Activated T-helper 1 cell treated with anti-CD3 and anti-CD28 coated beads, Interleukin-12 subunit alpha, Interleukin-12 subunit beta, Interleukin-2, Interleukin-4 antibody, amounts not matched to agents 30 ng/mL and 10 ng/mL and 1 ng/mL, durations not matched to agents 14 hours and 24 hours and 36 hours (primary cell): ENCODE data around the gene C16orf74. TPM values are rescaled to one million over a fixed set of nuclear protein-coding genes. Genes with fewer than 3 reads are reported as not detected.

Source experiments
- DNase-seq: peaks from one replicate; pipeline ENCODE4 v3.0.0; 2021; ENCODE audit warnings: low spot score
- H3K27ac Mint-ChIP-seq: one replicate; pipeline ENCODE4 v1.8.0; 2021; ENCODE audit warnings: mild to moderate bottlenecking, mixed read lengths
- H3K27me3 Mint-ChIP-seq: one replicate; pipeline ENCODE4 v1.8.0; 2022; ENCODE audit warnings: mild to moderate bottlenecking, moderate library complexity, mixed read lengths; ENCODE audit not compliant: insufficient read depth
- H3K36me3 Mint-ChIP-seq: one replicate; pipeline ENCODE4 v1.8.0; 2021; ENCODE audit warnings: low read depth, mixed read lengths
- H3K4me1 Mint-ChIP-seq: one replicate; pipeline ENCODE4 v1.8.0; 2021; ENCODE audit warnings: low read depth, mixed read lengths
- H3K4me3 Mint-ChIP-seq: one replicate; pipeline ENCODE4 v1.8.0; 2021; ENCODE audit warnings: mild to moderate bottlenecking, moderate library complexity, mixed read lengths
- H3K9me3 Mint-ChIP-seq: one replicate; pipeline ENCODE4 v1.8.0; 2021; ENCODE audit warnings: mixed read lengths
- intact Hi-C: fragments of 100-400 bp; cut with micrococcal nuclease; formaldehyde crosslinking; loops from one replicate; pipeline ENCODE4 v1.15.1; 2024
- total RNA-seq: library from RNA; stranded (reverse); gene quantifications from 2 replicates; pipeline ENCODE4 v1.2.3, GENCODE V29; 2022

C16orf74 gene
- total RNA-seq, 1 donor from 2014 or later = not detected

DNA sequence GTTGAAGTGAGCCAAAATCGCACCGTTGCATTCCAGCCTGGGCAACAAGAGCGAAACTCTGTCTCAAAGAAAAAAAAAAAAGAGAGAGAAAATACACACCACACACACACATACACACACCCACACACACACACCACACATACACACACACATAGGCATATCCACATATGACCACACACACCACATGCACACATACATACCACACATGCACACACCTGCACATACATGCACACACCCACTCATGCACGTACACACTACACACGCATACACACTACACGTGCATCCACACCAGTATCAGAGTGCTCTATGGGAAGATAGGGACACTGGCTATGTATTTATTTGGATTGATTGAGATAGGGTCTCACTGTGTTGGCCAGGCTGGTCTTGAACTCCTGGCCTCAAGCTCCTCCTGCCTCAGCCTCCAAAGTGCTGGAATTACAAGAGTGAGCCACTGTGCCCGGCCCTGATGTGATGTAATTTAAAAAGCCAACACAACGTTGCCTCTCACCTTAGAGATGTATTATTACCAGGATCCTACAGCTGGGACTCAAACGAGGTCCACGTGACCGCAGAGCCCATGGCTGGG is 44.4 kb downstream of the C16orf74 start:
- Mint-ChIP-seq H3K36me3 (no peaks in the 10 kb centered on the region), H3K4me3 (no peak overlapping the region), H3K4me1 (no peaks in the 10 kb centered on the region), H3K27me3 (peaks cover 5% of the 10 kb centered on the region), H3K9me3 (no peaks in the 10 kb centered on the region), H3K27ac (no peak overlapping the region)
- no peak for DNase-seq
- intact Hi-C loops = no loop called here

DNA sequence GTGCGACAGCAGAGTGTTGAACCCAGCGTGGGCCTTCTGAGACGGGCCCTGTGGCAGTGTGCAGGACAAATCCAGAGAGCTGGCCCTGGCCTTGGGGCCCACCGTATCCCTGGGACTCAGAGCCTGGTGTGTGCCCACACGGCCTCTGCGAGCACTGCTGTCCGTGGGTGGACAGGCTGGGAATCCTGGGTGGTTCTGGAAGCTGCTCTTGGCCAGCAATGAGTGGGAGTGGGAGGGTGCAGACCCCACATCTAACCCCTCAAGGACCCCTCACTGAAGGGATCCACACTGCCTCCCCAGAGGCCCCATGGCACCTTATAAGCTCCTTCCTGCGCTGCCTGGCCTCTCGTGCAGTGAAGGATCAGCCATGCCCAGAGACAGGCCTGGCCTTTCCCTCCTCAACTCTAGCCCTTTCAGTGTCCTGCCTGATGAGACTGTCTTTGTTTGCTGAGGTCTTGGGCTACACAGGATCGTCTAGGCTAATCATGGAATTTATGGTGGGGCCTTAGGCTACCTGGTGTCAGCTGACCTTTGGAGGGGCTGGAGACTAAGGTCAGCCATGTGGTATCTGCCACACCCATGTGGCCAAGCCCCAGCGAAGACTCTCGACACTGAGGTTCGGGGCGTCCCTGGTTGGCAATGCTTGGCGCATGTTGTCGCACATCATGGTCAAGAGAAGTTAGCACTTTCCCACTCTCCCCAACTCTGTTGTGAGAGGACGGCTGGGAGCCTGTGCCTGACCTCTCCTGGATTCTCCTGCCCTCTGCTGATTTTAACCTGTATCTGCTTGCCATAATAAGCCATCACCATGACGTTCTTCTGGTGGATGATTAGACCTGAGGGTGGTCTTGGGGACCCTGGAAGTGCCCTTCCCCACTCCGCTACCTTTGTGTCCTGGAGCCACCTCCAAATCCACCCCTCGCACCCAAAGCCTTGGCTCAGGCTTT is 45.7 kb downstream of the C16orf74 start:
- no peaks in the 10 kb centered on the region for H3K9me3 Mint-ChIP-seq
- intact Hi-C loops = no loop called here
- no peak overlapping the region for H3K4me3 Mint-ChIP-seq
- H3K27me3 Mint-ChIP-seq = peaks cover 5% of the 10 kb centered on the region
- DNase-seq = no peak
- no peak overlapping the region for H3K27ac Mint-ChIP-seq
- no peaks in the 10 kb centered on the region for H3K36me3 Mint-ChIP-seq
- no peaks in the 10 kb centered on the region for H3K4me1 Mint-ChIP-seq

DNA sequence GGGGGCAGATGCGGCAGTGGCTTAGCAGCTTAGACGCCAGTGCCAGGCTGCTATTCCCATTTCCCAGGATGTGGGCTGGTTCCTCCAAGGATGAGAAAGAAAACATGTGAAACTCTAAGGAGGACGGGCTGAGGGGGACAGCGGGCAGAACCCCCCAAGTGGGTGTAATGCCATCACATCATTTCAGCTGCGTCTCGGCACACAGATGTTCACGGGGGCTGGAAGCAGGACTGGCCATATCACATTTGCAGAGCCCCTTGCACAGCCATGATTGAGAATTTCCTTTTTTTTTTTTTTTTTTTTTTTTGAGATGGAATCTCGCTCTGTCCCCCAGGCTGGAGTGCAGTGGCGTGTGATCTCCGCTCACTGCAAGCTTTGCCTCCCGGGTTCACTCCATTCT is 46.9 kb downstream of the C16orf74 start:
- no peaks in the 10 kb centered on the region for H3K4me1 Mint-ChIP-seq
- H3K27ac Mint-ChIP-seq = no peak overlapping the region
- no peak for DNase-seq
- no peak overlapping the region for H3K4me3 Mint-ChIP-seq
- peaks cover 5% of the 10 kb centered on the region for H3K27me3 Mint-ChIP-seq
- intact Hi-C loops = no loop called here
- H3K36me3 Mint-ChIP-seq = no peaks in the 10 kb centered on the region
- no peaks in the 10 kb centered on the region for H3K9me3 Mint-ChIP-seq

GRCh38 chr16:85699628-85700027 is 51.3 kb downstream of the C16orf74 start:
- intact Hi-C loops = no loop called here
- Mint-ChIP-seq H3K4me1 (no peaks in the 10 kb centered on the region), H3K27me3 (peaks cover 12% of the 10 kb centered on the region)

GRCh38 chr16:85698935-85699558 is 51.8 kb downstream of the C16orf74 start:
- DNase-seq = no peak
- Mint-ChIP-seq H3K27me3 (peaks cover 14% of the 10 kb centered on the region), H3K27ac (no peak overlapping the region), H3K36me3 (no peaks in the 10 kb centered on the region), H3K4me3 (no peak overlapping the region), H3K4me1 (no peaks in the 10 kb centered on the region), H3K9me3 (no peaks in the 10 kb centered on the region)
- intact Hi-C loops = no loop called here

More at GRCh38 chr16:85699628-85700027, 51.3 kb downstream of the C16orf74 start:
- no peak for DNase-seq
- Mint-ChIP-seq H3K9me3 (no peaks in the 10 kb centered on the region), H3K27ac (no peak overlapping the region), H3K4me3 (no peak overlapping the region), H3K36me3 (no peaks in the 10 kb centered on the region)

- intact Hi-C loops = no loop called here
- DNase-seq = no peak
- H3K4me3 Mint-ChIP-seq = no peak overlapping the region
- H3K9me3 Mint-ChIP-seq = no peaks in the 10 kb centered on the region
- H3K27ac Mint-ChIP-seq = no peak overlapping the region
- peaks cover 14% of the 10 kb centered on the region for H3K27me3 Mint-ChIP-seq
- no peaks in the 10 kb centered on the region for H3K36me3 Mint-ChIP-seq
- H3K4me1 Mint-ChIP-seq = no peaks in the 10 kb centered on the region
Observed at GRCh38 chr16:85698459-85698891, 52.4 kb downstream of the C16orf74 start.

GRCh38 chr16:85697431-85697830 is 53.5 kb downstream of the C16orf74 start:
- Mint-ChIP-seq H3K27me3 (peaks cover 10% of the 10 kb centered on the region), H3K4me1 (no peaks in the 10 kb centered on the region), H3K4me3 (no peak overlapping the region), H3K9me3 (no peaks in the 10 kb centered on the region), H3K36me3 (no peaks in the 10 kb centered on the region), H3K27ac (no peak overlapping the region)
- no peak for DNase-seq
- intact Hi-C loops = no loop called here

GRCh38 chr16:85696781-85697180 is 54.1 kb downstream of the C16orf74 start:
- H3K36me3 Mint-ChIP-seq = no peaks in the 10 kb centered on the region
- intact Hi-C loops = no loop called here
- peaks cover 9% of the 10 kb centered on the region for H3K27me3 Mint-ChIP-seq
- H3K9me3 Mint-ChIP-seq = no peaks in the 10 kb centered on the region
- H3K4me1 Mint-ChIP-seq = no peaks in the 10 kb centered on the region
- H3K27ac Mint-ChIP-seq = no peak overlapping the region
- no peak overlapping the region for H3K4me3 Mint-ChIP-seq
- DNase-seq = no peak

DNA sequence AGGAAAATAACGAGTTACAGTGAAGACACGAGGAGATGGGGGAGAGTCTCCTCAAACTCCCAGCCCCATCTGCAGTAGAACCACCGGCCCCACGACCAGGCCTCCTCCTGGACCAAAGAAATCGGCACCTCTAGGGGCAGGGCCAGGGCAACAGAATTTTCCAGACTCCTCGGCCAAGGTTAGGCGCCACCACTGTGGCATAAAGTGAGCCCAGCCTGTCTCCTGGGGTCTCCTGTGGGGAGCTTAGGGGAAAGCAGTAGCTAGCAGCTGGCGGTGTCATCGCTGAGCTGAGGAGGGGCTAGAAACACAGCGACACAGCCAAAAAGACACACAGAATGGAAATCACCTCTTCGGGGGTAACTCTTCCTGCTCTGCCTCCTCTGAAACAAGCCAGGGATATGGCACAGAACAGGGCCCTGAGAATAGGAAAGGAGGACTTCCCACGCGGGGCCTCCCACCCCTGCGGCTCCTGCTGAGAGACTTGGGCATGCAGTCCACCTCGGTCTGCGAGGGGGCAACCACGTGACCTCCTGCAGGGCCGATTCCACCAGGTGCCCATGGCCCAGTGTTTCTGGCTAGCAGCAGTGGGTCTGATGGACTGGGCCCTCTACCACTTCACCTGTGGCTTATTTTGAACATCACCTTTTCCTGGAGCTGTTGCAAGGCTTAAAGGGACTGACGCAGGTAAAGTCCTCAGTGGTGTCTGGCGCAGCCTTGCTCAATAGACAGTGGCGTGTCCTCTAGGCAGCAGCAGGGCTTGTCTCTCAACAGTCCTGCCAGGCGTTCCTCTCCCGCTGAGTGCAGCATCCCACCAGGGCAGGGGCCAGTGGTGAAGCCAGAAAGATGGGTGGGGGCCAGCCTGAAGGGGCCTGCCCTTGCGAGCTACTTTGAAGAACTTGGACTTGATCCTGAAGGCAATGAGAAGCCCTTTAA is 55.4 kb downstream of the C16orf74 start:
- Mint-ChIP-seq H3K9me3 (no peaks in the 10 kb centered on the region), H3K36me3 (no peaks in the 10 kb centered on the region), H3K27me3 (peaks cover 16% of the 10 kb centered on the region), H3K4me1 (no peaks in the 10 kb centered on the region), H3K4me3 (no peak overlapping the region), H3K27ac (no peak overlapping the region)
- intact Hi-C loops = no loop called here
- DNase-seq = no peak

DNA sequence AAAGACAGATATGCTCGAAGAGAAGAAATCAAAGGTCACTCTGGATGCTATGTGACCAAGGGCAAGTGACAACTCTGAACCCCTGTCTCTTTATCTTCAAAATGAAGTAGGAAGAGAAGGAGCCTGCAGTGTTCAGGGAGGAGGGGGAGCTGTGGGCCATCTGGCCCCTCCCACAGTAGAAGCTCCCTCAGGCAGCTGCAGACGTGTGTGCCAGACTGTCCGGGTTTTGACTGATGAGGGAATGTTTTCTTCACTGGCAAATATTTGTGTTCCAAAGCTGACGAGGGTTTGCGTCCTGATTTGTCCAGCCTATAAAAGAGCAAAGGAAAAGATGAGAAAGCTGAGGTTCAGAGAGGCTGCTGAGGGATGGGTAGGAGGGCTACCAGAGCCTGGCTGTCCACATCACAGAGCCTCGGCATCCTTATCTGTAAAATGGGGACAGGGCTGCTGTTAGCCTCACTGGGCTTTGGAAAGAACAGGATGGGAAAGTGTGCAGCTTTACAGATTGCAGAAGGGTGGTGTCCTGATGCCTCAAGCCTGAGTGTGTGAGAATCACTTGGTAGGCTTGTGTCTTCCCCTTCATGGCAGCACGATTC is 60.3 kb downstream of the C16orf74 start:
- DNase-seq = no peak
- H3K36me3 Mint-ChIP-seq = peaks cover 7% of the 10 kb centered on the region
- intact Hi-C loops = no loop called here

DNA sequence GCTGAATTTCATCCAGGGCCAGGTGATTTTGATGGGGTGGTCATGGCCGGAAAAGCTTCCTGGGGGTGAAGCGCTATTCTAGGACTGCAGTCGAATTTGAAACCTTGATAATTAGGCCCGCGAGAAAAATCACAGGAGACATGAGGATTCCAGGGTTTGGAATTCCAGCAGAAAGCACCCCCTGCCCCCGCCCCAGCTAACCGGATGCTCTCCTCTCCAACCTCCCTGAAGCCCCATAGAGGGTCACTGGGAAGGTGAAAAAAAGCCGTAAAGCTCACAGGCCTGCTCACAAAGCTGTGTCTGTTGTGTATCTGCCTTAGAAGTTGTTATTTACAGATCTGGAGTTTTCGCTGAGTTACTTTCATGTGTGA is 61.0 kb downstream of the C16orf74 start:
- peak overlapping the region; percentile 30 for H3K4me3 Mint-ChIP-seq
- H3K4me1 Mint-ChIP-seq = peaks cover 8% of the 10 kb centered on the region
- H3K27ac Mint-ChIP-seq = no peak overlapping the region
- intact Hi-C loops = loop anchor here (1.0 to 5.0 kb wide), 4 partner anchors 79 to 383 kb away; partner anchors contain the start of genes COX4I1 and EMC8
- H3K36me3 Mint-ChIP-seq = peaks cover 7% of the 10 kb centered on the region
- H3K9me3 Mint-ChIP-seq = no peaks in the 10 kb centered on the region
- no peak for DNase-seq
- H3K27me3 Mint-ChIP-seq = peaks cover 12% of the 10 kb centered on the region

More for the DNA sequence above, 60.3 kb downstream of the C16orf74 start:
- no peak overlapping the region for H3K27ac Mint-ChIP-seq
- H3K4me3 Mint-ChIP-seq = no peak overlapping the region
- H3K9me3 Mint-ChIP-seq = no peaks in the 10 kb centered on the region
- H3K4me1 Mint-ChIP-seq = peaks cover 8% of the 10 kb centered on the region
- H3K27me3 Mint-ChIP-seq = peaks cover 12% of the 10 kb centered on the region
